ENCODE measurements around the gene PYY.
"Not testable (repeated sequence)": the region's sequence is repeated elsewhere in the genome, so short reads cannot be mapped to it uniquely, and the experiment has no call there.

Gene PYY

DNA sequence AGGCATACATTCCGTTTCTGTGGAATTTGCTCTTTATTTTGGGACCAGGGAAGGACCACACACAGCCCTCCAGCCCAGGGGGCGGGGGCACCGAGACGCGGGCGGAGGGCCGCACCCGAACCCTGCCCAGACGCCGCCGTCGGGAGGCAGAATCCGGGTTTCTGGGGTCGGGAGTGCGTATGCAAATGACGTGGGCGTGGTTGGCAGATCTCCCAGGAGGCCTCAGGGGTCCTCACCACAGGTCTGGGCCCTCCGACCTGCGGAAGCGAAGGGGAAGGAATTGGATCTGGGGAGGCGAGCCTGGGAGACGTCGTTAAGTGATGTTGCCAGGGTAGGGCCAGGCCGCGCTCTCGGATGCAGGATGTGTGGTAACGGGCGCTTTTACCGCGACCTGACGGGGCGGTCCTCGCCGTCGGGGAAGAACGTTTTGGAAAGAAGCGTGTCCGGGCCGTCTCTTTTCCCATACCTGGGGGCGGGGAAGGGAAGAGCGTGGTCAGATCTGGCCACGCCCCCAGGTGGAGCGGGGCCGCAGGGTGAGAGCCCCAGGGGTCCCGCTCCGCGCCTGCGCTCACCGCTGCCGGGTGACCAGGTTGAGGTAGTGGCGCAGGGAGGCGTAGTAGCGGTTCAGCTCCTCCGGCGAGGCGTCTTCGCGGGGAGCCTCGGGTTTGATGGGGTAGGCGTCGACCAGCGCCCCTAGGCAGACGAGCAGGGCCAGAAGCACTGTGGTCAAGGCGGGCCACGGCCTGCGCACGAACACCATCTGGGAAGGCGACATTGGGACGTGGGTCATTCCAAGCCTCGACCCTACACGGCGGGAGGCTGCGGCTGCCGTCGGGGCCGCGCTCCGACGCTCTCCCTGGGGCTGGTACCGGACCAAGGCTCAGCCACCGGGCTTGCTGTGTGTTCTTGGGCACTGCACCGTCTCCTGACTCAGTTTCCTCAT lies 745 bp downstream of the PYY start:
- DNase-seq, result no peak
- in situ Hi-C loops (cut with HindIII; ENCODE audit: low pct_ligation_motif_present, low pct_unique_long_range_greater_than_20kb, low sequenced_read_pairs), result no loop called here

DNA sequence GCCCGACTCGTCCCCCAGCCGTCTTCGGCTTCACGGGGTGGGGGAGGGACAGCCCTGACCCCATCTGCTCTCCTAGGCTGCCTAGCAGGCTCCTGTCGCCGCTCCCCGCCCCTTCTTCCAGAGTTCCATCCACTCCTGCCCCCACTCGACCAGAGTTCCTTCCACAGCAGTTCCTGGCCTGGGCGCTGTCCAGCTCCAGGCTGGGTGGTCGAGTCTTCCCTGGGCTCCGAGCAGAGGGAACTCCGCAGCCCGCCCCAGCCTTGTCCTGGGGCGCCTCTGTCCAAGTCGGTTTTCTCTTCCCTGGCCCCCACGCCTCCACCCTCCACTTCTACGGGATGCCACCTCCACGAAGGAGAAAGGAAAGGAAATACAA lies 1.4 kb downstream of the PYY start:
- no peak for DNase-seq
- in situ Hi-C loops (cut with HindIII; ENCODE audit: low pct_ligation_motif_present, low pct_unique_long_range_greater_than_20kb, low sequenced_read_pairs), result no loop called here

DNA sequence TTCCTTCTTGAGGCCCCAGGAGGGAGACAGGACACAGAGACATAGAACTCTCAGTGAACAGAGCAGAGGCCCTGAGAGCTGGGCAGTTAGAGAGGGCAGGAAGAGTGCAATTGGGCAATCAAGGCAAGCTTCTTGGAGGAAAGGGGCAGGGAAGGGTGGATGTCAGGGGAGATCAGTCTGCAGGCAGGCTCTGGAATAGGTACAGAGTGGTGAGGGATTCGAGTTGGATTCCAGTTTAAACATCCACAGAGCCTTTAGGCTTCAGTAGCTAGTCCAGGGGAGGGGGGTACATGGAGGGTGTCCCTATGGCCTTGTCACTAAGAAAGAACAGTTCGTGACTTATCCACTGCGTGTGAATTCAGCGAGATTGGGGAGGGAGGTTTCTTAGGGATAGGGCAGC lies 2.0 kb downstream of the PYY start:
- in situ Hi-C loops (cut with HindIII; ENCODE audit: low pct_ligation_motif_present, low pct_unique_long_range_greater_than_20kb, low sequenced_read_pairs), result no loop called here

DNA sequence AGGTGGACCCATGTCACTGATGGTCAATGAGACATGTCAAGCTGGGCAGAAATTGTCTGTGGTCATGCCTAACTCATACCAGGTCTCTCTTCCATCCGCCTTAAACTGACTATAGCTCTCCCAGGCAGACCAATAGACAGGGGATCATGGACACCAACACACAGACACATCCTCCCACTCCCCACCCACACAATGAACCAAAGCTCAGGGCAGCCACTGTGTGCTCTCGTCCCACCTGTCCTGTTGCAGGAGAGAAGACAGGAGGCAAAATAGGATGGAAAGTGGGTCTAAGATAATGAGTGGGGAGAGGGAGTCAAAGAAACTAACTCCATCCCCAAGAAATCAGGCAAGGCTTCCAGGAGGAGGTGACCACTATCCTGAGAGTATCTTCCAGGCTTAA lies 3.2 kb downstream of the PYY start:
- in situ Hi-C loops (cut with HindIII; ENCODE audit: low pct_ligation_motif_present, low pct_unique_long_range_greater_than_20kb, low sequenced_read_pairs), result no loop called here
- no peak for DNase-seq

More for the DNA sequence above, 2.0 kb downstream of the PYY start:
- no peak for DNase-seq

DNA sequence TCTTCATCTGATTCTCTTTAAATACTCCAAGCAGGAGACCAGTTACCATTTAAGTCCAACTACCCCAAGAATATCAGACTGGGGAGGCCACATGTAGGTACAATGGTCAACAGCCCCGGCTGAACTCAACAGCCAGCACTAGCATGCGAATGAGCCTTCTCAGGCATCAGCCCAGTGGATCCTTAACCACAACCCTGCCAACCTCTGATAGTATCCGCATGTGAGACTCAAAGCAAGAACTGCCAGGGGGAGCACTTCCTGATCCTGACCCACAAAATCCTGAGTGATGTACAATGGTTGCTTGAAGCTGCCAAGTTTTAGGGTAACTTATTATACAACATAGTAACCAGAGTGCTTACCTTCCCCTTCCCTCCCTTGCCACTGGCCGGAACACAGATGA lies 4.0 kb downstream of the PYY start:
- DNase-seq, result peak; percentile 31

DNA sequence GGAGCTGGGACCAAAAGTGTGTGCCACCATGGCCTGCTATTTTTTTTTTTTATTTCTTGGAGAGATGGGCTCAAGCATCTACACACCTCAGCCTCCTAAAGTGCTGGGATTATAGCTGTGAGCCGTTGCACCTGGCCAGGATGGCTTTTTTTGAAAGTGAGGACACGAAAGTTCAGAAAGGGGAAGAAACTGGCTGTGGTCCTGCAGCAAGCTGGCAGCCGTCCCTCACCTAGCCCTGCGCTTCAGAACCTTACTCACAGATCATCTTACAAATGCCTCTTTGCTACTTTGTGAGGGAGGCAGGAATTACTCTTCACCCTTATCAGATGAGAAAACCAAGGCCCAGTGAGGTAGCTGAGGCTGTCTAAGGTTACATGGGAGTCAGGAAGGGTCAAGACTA lies 7.0 kb downstream of the PYY start:
- in situ Hi-C loops (cut with HindIII; ENCODE audit: low pct_ligation_motif_present, low pct_unique_long_range_greater_than_20kb, low sequenced_read_pairs), result no loop called here
- DNase-seq, result no peak

More for the DNA sequence above, 4.0 kb downstream of the PYY start:
- in situ Hi-C loops (cut with HindIII; ENCODE audit: low pct_ligation_motif_present, low pct_unique_long_range_greater_than_20kb, low sequenced_read_pairs), result no loop called here

DNA sequence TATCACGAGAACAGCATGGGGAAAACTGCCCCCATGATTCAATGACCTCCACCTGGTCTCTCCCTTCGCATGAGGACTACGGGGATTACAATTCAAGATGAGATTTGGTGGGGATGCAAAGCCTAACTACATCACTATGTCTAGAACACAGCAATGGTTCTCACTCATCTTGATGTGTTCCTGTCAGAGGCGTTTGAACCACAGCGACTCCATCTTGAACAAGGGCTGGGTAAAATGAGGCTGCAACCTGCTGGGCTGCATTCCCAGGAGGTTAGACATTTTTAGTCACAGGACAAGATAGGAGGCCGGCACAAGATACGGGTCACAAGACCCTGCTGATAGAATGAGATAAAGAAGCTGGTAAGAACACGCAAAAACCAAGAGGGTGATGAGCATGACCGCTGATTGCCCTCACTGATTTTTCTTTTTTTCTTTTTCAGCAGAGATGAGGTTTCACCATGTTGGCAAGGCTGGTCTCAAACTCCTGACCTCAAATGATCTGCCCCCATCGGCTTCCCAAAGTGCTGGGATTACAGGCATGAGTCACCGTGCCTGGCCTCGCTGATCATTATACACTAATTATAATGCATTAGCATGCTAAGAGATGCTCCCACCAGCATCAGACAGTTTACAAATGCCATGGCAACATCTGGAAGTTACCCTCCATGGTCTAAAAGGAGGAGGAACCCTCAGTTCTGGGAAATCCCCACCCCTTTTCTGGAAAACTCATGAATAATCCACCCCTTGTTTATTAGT lies 8.5 kb downstream of the PYY start:
- no peak for DNase-seq
- in situ Hi-C loops (cut with HindIII; ENCODE audit: low pct_ligation_motif_present, low pct_unique_long_range_greater_than_20kb, low sequenced_read_pairs), result no loop called here

DNA sequence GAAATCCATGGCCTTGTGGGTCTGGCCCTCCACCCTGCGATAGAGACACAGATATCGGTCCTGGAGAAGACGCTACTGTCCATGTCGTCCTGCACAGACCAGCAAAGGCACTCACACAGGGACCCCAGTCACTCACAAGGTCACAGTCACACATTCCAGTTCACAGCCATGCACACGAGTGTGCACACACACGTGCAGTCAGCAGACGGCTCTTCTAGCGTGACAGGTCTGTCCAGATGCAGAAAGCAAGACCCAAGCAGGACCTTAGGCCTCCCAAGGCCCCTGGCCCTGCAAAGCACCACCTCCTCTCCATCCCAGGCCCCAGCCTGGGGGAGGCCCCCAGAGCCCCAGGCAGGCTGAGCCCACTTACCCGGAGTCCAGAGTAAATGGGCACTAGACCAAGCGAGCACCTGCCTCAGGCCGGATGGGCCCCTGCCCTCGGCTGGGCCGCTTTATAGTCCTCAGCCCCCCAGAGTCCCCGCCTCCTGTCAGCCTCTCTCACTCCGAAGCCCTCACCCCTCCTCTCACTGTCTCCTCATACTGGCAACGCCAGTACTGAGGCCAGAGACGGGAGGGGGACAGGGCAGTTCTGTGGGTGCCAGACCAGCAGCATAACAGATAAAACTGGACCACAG lies 11.6 kb downstream of the PYY start, which contains the start of gene PPY:
Gene PPY, minus strand, starts transcription at position 426 of the 635 bp plus-strand sequence. CDS start 822 bp downstream, outside the sequence.
- no peak for DNase-seq
- in situ Hi-C loops (cut with HindIII; ENCODE audit: low pct_ligation_motif_present, low pct_unique_long_range_greater_than_20kb, low sequenced_read_pairs), result no loop called here

DNA sequence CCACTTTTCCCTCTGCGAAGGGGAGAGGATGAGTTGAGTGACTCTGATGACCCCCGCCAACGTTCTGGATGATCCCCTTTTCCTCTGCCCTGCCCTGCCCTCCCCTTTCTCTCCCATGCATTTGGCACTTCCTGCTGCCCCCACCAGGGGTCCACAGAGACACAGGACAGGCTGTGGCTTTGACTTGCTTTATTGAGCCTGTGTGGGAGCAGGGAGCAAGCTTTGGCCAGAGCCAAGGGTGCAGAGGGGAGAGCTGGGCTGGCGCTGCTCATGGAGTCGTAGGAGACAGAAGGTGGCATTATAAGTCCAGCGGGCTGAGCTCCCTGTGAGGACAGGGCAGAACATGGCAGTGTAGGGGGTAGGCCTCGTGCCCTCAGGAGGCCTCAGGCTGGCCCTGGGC lies 13.1 kb downstream of the PYY start:
- DNase-seq, result peak; percentile 64
- in situ Hi-C loops (cut with HindIII; ENCODE audit: low pct_ligation_motif_present, low pct_unique_long_range_greater_than_20kb, low sequenced_read_pairs), result no loop called here

DNA sequence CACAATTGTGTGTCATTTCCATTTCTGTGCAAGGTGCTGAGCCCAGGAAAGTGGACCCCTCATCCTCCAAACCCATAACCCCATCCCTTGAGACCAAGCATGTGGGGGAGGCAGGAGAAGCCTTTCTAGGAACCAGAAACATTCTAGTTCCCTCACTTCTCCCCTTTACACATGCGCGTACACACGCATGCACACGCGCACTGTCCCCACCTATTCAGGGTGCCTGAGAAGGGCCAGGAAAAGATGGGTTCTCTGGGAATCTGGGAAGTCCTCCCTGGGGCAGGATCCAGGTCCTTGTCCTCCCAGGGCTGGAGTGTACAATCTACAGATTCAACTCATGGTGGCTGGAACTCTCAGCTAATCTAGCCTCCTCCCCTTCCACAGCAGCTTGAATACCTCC lies 13.9 kb downstream of the PYY start:
- in situ Hi-C loops (cut with HindIII; ENCODE audit: low pct_ligation_motif_present, low pct_unique_long_range_greater_than_20kb, low sequenced_read_pairs), result no loop called here
- no peak for DNase-seq

DNA sequence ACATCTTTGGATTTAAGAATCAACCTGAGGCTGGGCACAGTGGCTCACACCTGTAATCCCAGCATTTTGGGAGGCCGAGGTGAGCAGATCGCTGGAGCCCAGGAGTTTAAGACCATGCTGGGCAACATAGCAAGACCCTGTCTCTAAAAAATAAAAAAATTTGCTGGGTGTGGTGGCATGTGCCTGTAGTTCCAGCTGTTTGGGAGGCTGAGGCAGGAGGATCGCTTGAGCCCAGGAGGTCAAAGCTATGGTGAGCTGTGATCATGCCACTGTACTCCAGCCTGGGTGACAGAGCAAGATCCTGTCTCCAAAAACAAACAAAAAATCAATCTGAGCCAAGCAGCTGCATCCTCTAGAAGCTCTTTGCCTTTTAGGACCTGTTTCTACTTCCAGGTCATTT lies 14.3 kb downstream of the PYY start:
- in situ Hi-C loops (cut with HindIII; ENCODE audit: low pct_ligation_motif_present, low pct_unique_long_range_greater_than_20kb, low sequenced_read_pairs); DNase-seq: not testable (repeated sequence)

DNA sequence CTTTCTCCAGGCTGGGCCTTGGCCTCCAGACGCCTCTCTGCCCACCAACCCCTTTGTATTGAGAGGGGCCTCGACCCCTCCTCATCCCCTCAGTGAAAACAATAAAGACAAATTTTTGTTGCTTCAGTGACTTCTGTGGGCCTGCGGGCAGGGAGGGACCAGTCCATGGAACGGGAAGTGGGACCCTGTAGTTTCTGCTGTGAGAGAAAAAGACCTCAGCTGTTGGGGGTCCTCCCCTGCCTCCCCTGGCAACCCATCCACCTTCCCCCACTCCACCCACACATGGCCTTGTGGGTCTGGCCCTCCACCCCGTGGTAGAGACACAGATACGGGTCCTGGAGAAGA lies 14.9 kb downstream of the PYY start:
- in situ Hi-C loops (cut with HindIII; ENCODE audit: low pct_ligation_motif_present, low pct_unique_long_range_greater_than_20kb, low sequenced_read_pairs), result no loop called here
- DNase-seq, result no peak

DNA sequence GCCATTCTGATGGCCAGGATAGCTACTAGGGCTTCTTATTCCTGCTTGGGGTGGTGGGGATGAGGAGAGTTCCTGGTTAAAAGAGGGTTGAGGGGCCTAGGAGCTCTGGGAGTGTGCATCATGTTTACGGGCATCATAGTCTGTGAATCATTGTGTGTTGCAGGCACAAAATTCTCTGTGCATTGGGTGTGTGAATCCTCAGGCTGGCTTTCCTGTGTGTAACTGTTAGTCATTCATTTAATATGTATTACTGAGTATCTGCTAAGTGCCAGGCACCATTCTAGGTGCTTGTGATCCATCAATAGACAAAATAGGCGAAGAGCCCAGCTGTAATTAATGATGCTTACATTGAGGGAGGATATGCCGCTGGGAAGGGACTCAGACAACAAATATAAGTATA lies 17.3 kb downstream of the PYY start:
- no peak for DNase-seq
- in situ Hi-C loops (cut with HindIII; ENCODE audit: low pct_ligation_motif_present, low pct_unique_long_range_greater_than_20kb, low sequenced_read_pairs), result no loop called here

DNA sequence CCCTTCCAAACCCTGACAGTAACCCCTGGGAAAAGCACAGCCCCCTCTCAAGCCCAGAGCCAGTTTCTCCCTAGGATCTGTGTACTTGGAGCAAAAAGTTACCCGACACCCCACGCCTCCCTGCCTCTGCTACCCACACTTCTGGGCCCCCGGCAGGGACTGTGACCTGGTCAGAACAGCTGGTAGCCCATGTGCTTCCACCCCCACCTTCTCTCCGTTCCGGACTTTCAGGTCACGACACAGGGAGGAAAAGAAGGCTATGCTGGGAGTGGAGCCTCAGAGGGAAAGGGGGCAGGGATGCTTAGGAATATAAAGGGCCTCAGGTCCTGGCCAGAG lies 17.8 kb downstream of the PYY start:
- in situ Hi-C loops (cut with HindIII; ENCODE audit: low pct_ligation_motif_present, low pct_unique_long_range_greater_than_20kb, low sequenced_read_pairs), result no loop called here
- DNase-seq, result no peak

DNA sequence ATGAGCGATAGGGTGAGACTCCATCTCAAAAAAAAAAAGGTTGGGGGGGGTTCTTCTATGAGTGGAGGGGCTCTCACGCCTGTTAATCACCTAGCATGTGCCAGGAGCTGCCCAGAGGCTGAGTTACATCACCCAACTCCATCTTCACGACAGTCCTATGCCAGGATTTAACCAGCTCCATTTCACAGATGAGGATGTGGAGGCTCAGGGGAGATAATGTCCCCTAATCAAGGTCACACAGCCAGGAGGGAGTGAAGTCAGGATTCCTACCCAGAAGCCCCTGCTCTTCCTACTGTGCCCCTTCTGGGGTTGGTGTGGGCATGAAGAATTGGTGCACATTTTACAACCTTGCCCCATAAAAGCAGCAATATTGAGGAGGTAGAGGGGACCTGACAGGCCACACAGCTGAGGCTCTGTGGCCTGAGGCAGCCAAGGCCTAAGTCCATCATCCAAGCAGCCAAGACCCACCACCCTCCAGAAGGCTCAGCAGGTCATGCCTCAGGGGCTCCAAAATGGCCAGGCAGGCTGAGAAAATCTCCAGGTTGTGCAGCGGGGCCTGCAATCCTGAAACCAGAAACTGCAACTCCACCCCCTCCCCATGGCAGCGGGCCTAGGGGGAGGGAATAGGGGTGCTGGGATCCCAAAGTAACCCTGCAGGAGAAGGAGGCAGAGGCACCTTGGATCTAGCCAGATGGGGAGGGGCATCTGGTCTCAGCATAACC lies 18.4 kb downstream of the PYY start:
- no peak for DNase-seq
- in situ Hi-C loops (cut with HindIII; ENCODE audit: low pct_ligation_motif_present, low pct_unique_long_range_greater_than_20kb, low sequenced_read_pairs), result no loop called here

DNA sequence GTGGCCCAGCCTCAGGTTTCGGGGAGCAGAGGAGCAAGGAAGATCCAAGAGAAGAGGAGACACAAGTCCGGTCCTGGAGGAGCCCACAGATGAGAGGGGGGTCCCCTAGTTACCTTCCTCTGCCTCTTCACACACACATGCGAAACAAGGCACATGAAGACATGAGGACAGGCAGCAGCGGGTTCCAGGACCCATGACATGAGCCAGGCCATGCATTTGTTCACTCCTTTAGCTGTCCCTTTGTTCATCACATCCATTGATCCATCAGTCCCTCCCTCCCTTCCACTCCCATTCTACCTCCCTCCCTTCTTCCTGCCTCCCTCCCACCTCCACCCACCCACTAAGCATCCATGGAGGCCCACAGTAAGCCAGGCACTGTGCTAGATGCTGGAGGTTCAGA lies 20.8 kb downstream of the PYY start:
- no peak for DNase-seq
- in situ Hi-C loops (cut with HindIII; ENCODE audit: low pct_ligation_motif_present, low pct_unique_long_range_greater_than_20kb, low sequenced_read_pairs), result no loop called here

DNA sequence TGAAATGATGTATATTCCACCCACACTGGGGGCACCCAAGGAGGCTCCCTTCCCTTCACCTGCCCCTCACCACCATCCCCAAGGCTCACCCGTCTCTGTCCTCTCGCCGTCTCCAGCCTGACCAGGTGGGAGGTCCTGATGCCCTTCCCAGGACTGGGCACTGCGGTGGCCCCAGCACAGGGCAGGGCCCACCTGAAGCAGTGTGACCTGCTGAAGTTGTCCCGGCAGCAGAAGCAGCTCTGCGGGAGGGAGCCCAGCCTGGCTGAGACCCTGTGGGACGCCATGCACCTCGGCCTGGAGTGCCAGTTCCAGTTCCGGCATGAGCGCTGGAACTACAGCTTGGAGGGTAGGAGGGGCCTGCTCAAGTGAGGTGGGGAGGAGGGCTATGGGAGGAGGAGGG lies 21.4 kb downstream of the PYY start:
- in situ Hi-C loops (cut with HindIII; ENCODE audit: low pct_ligation_motif_present, low pct_unique_long_range_greater_than_20kb, low sequenced_read_pairs), result no loop called here

DNA sequence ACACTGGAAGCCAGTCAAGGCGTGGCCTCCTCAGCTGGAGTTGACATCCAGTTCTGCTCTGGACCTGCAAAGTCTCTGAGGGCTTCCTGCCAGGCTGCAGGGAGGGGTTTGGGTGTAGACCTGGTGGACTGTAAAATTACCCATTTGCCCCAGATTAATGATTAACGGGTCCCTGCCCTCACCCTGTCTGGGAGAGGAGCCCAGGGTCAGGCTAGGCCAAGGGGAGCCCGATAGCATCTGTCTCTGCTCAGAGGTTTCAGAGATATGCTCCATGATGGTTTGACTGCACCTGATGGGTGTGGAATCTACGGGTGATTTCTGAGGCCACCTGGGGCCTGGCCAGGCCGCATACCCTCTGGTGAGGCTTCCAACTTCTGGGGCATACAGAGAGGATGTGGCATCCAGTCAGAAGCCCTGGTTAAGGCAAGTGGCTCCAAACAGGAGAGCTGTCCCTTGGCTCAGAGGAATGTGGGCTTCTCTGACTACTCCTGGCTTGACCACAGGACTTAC lies 22.6 kb downstream of the PYY start:
- in situ Hi-C loops (cut with HindIII; ENCODE audit: low pct_ligation_motif_present, low pct_unique_long_range_greater_than_20kb, low sequenced_read_pairs), result no loop called here
- peak; percentile 88 for DNase-seq

More for the DNA sequence above, 21.4 kb downstream of the PYY start:
- no peak for DNase-seq

DNA sequence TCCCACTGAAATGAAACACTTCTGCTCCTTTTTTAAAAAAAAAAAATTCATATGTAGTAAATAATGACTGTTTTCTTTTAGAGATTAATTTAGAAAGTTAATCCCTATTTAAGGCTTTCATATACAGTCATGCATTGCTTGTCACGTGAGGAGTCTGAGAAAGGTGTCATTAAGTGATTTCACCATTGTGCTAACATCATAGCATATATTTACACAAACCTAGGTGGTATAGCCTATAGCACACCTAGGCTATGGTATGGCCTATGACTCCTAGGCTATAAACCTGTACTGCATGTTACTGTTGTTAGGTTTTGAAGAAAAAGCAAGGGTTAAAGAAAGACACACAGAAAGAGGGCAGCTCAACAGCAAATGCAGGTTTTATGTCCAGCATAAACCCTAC lies 25.1 kb downstream of the PYY start:
- in situ Hi-C loops (cut with HindIII; ENCODE audit: low pct_ligation_motif_present, low pct_unique_long_range_greater_than_20kb, low sequenced_read_pairs), result no loop called here
- DNase-seq, result no peak

Data from ACHN (cell line).